C4-2B (cell line): ENCODE data around the gene ZNF655.
"Not testable (repeated sequence)": the region's sequence is repeated elsewhere in the genome, so short reads cannot be mapped to it uniquely, and the experiment has no call there.

ENCODE experiments used
- H3K27ac ChIP-seq: fragments of 450-650 bp; 2 replicates; pipeline ENCODE4 v1.5.1; 2017
- CTCF ChIP-seq: fragments of 450-650 bp; conservative IDR thresholded peaks from 2 replicates; pipeline ENCODE4 v1.5.1; 2017; ENCODE audit warnings: mild to moderate bottlenecking
- ZFX ChIP-seq: fragments of 450-650 bp; IDR thresholded peaks from 2 replicates; pipeline ENCODE4 v1.6.1; 2017

Gene ZNF655

GRCh38 chr7:99562114-99562784 is 3.8 kb downstream of the ZNF655 start:
- H3K27ac ChIP-seq = no peak overlapping the region
- TF ChIP-seq ZFX (no peak), CTCF (no peak)

- no peak overlapping the region for H3K27ac ChIP-seq
- no peak for TF ChIP-seq ZFX
- TF ChIP-seq CTCF = no peak
These were observed 4.4 kb downstream of the ZNF655 start for GRCh38 chr7:99562832-99563231.

DNA sequence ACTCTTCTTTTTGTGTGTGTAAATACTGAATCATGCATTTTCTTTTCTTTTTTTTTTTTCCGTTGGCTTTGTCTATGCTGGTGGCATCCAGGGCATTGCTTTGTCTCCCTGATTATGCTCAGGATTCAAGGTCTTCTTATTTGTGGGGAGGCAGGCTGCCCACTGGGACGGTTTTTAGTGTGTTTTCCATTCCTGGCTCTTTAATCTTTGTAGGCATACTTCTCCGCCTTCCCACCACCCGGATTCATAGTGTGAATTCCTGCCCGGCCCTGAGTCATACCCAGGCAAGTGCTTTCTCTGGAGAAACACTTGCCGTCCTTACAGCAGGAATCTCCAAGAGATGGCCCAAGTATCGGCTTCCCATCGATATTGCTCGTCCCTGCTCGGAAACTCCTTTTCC is 5.2 kb downstream of the ZNF655 start:
- TF ChIP-seq CTCF (no peak), ZFX (no peak)
- no peak overlapping the region for H3K27ac ChIP-seq

- H3K27ac ChIP-seq = not testable (repeated sequence)
These were observed 10.3 kb downstream of the ZNF655 start for GRCh38 chr7:99568770-99569169.

GRCh38 chr7:99571768-99572167 is 13.3 kb downstream of the ZNF655 start:
- H3K27ac ChIP-seq = no peak overlapping the region
- TF ChIP-seq CTCF (no peak), ZFX (no peak)

DNA sequence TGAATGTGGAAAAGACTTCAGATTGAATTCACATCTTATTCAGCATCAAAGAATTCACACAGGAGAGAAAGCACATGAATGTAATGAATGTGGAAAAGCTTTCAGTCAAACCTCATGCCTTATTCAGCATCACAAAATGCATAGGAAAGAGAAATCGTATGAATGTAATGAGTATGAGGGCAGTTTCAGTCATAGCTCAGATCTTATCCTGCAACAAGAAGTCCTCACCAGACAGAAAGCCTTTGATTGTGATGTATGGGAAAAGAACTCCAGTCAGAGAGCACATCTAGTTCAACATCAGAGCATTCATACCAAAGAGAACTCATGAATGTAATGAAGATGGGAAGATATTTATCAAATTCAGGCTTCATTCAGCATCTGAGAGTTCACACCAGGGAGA is 14.8 kb downstream of the ZNF655 start:
- no peak overlapping the region for H3K27ac ChIP-seq
- TF ChIP-seq ZFX = no peak
- TF ChIP-seq CTCF = no peak

DNA sequence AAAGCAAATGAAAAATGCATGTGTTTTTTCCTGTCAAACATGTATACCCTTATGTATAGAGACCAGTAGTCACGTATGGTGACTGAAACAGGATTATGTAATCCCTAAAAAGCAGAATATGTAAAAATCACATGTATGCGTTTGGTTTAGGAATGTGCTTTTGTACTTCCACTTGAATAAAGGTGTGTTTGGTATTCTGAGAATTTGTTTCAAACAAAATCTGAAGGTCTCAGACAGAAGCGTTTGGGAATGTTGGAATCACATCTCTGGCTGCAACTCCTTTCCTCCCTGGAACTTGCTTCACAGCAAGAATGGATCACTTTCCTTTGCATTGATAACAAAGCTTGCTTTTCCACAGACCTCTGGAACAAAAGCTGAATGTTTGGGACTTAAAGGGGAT is 17.8 kb downstream of the ZNF655 start:
- no peak for TF ChIP-seq ZFX
- no peak for TF ChIP-seq CTCF
- no peak overlapping the region for H3K27ac ChIP-seq

DNA sequence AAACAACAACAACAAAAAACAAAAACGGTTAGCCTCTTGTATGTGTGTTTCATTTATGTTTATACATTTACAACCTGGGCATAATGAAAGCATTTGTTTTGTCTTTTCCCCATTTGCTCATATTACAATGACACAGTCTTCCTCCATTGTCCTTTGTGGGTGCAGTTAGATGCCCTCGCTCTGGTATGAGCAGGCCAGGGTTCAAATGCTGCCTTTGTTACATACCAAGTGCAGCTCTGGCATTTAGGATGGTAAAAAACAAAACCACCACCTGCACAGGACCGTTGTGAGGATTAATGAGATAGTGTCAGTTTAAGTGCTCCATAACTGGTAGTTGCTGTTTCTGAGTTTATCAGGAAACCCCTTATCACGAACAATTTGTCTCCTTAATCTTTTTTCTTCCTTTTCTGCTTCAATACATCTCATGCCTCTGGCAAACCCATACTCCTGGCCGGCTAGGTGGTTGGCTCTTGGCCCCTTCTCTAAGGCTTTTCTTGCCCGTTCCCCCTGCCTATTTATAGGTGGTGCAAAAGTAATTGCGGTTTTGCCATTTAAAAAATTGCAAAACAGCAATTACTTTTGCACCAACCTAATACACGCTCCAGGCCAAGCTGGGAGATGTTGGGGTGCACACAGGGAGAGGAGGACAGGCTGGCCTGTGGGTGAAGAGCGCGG is 21.0 kb downstream of the ZNF655 start:
- TF ChIP-seq CTCF (no peak), ZFX (no peak)
- no peak overlapping the region for H3K27ac ChIP-seq
